SK-N-SH (cell line): ENCODE measurements around the gene IFNL4. TPM values are rescaled to one million over a fixed set of nuclear protein-coding genes. Genes with fewer than 3 reads are reported as not detected.

Experiments
- CTCF ChIA-PET: fragments of 300-600, 350-600 bp; formaldehyde crosslinking; extraction: SDS; loops from one replicate; lab custom pipeline; 2021; lab: Yijun Ruan, JAX
- POLR2A ChIA-PET: fragments of 350-600 bp; sonication (Branson Sonifier 250); formaldehyde crosslinking; extraction: SDS; loops from one replicate; lab custom pipeline; 2020; ENCODE audit warnings: antibody characterized with exemption, inconsistent platforms; lab: Yijun Ruan, JAX
- DNase-seq: peaks from one replicate; pipeline ENCODE4 v3.0.0; 2012
- H2AFZ ChIP-seq: fragments of 200-600 bp; sonication (generic); 2 replicates; pipeline ENCODE4 v1.8.1; 2016; ENCODE audit warnings: antibody characterized with exemption, mild to moderate bottlenecking, low read depth
- H3F3A ChIP-seq: fragments of 200-600 bp; sonication (generic); replicated peaks from 2 replicates; pipeline ENCODE3; 2016; ENCODE audit warnings: antibody characterized with exemption, mild to moderate bottlenecking; ENCODE audit not compliant: insufficient read depth
- H3K27ac ChIP-seq, 2 experiments: fragments of 200-500 bp in 1 of 2; fragments of 200-600 bp in 1 of 2; sonication (Bioruptor generic) in 1 of 2; sonication (generic), shearing (Covaris generic) in 1 of 2; 2 replicates each; pipeline versions ENCODE4 v1.5.1 to v1.6.1; 2014 to 2016; ENCODE audit warnings: low read depth in 2 of 2, inconsistent platforms in 1 of 2, low read length in 1 of 2, mild to moderate bottlenecking in 1 of 2, mixed read lengths in 1 of 2
- H3K27me3 ChIP-seq: fragments of 200-600 bp; sonication (generic), shearing (Covaris generic); 2 replicates; pipeline ENCODE4 v1.6.1; 2016; ENCODE audit warnings: mixed run types; ENCODE audit not compliant: insufficient read depth
- H3K36me3 ChIP-seq, 2 experiments: fragments of 200-500 bp in 1 of 2; fragments of 200-600 bp in 1 of 2; sonication (Bioruptor generic) in 1 of 2; sonication (generic) in 1 of 2; replicated peaks in 1 of 2; 2 replicates each; pipeline versions ENCODE3 to v1.5.1; 2014 to 2016; ENCODE audit warnings: low read length in 1 of 2, mild to moderate bottlenecking in 1 of 2; ENCODE audit not compliant: insufficient read depth in 2 of 2, control insufficient read depth in 1 of 2
- H3K4me1 ChIP-seq, 2 experiments: fragments of 200-500 bp in 1 of 2; fragments of 200-600 bp in 1 of 2; sonication (Bioruptor generic) in 1 of 2; sonication (generic), shearing (Covaris generic) in 1 of 2; 2 replicates each; pipeline versions ENCODE4 v1.5.1 to v1.6.1; 2014 to 2016; ENCODE audit warnings: low read depth in 1 of 2, low read length in 1 of 2, mixed run types in 1 of 2; ENCODE audit not compliant: insufficient read depth in 2 of 2, control insufficient read depth in 1 of 2
- H3K4me2 ChIP-seq: fragments of 200-600 bp; sonication (generic), shearing (Covaris generic); 2 replicates; pipeline ENCODE4 v1.6.1; 2017; ENCODE audit warnings: mixed run types
- H3K4me3 ChIP-seq, 2 experiments: fragments of 200-500 bp in 1 of 2; fragments of 200-600 bp in 1 of 2; sonication (Bioruptor generic) in 1 of 2; sonication (generic), shearing (Covaris generic) in 1 of 2; 2 replicates each; pipeline versions ENCODE4 v1.5.1 to v1.8.1; 2014 to 2016; ENCODE audit warnings: low read depth in 2 of 2, inconsistent platforms in 1 of 2, low read length in 1 of 2, mild to moderate bottlenecking in 1 of 2, mixed read lengths in 1 of 2, moderate library complexity in 1 of 2
- H3K79me2 ChIP-seq: fragments of 200-600 bp; sonication (generic); 2 replicates; pipeline ENCODE4 v1.8.1; 2017; ENCODE audit warnings: mild to moderate bottlenecking; ENCODE audit not compliant: insufficient read depth
- H3K9ac ChIP-seq: fragments of 200-600 bp; sonication (generic); 2 replicates; pipeline ENCODE4 v1.6.1; 2017; ENCODE audit warnings: mixed run types
- H3K9me2 ChIP-seq: fragments of 200-600 bp; sonication (generic); 2 replicates; pipeline ENCODE4 v1.6.1; 2017; ENCODE audit warnings: mixed run types
- H3K9me3 ChIP-seq: fragments of 200-600 bp; sonication (generic); 2 replicates; pipeline ENCODE4 v1.6.1; 2017; ENCODE audit warnings: mixed run types, mild to moderate bottlenecking, moderate library complexity
- H4K20me1 ChIP-seq: fragments of 200-600 bp; sonication (generic); 2 replicates; pipeline ENCODE4 v1.6.1; 2017; ENCODE audit warnings: mild to moderate bottlenecking, mixed run types; ENCODE audit not compliant: insufficient read depth
- FOSL2 ChIP-seq: IDR thresholded peaks from 2 replicates; pipeline ENCODE4 v1.4.0; 2012; ENCODE audit warnings: low read depth, mild to moderate bottlenecking, moderate library complexity, borderline replicate concordance
- RAD21 ChIP-seq: IDR thresholded peaks from 2 replicates; pipeline ENCODE4 v1.6.1; 2012; ENCODE audit warnings: mild to moderate bottlenecking, low read length
- TEAD4 ChIP-seq: IDR thresholded peaks from 2 replicates; pipeline ENCODE4 v1.4.0; 2012; ENCODE audit warnings: mild to moderate bottlenecking, borderline replicate concordance; ENCODE audit not compliant: insufficient read depth
- YY1 ChIP-seq: IDR thresholded peaks from 2 replicates; pipeline ENCODE4 v1.4.0; 2012; ENCODE audit warnings: low read depth, mild to moderate bottlenecking
- WGBS: methylation state at CpG from one replicate; pipeline ENCODE4 v1.1.6; 2017; ENCODE audit warnings: low lambda C conversion rate; 5-methylcytosine and 5-hydroxymethylcytosine counted together
- polyA plus RNA-seq, 3 experiments: library from polyadenylated mRNA; depleted of rRNA; stranded (reverse); fragments of >200 nt; gene quantifications; 2 replicates each; pipeline ENCODE4 v1.2.3, GENCODE V29; 2012
- TF ChIP-seq, protein P1 (sequence below): IDR thresholded peaks from 2 replicates; pipeline ENCODE4 v1.4.0; 2012; ENCODE audit warnings: low read depth
- TF ChIP-seq, protein P2 (sequence below): fragments of 150-350 bp; IDR thresholded peaks from 2 replicates; pipeline ENCODE4 v1.6.1; 2017; ENCODE audit warnings: antibody characterized with exemption, low read length, low read depth, borderline replicate concordance
- TF ChIP-seq, protein P3 (sequence below): IDR thresholded peaks from 2 replicates; pipeline ENCODE4 v1.4.0; 2012; ENCODE audit warnings: low read depth, borderline replicate concordance

Gene IFNL4
- polyA plus RNA-seq, 1 of the 3 experiments (the other 2 are of a cell fraction), result not detected

DNA sequence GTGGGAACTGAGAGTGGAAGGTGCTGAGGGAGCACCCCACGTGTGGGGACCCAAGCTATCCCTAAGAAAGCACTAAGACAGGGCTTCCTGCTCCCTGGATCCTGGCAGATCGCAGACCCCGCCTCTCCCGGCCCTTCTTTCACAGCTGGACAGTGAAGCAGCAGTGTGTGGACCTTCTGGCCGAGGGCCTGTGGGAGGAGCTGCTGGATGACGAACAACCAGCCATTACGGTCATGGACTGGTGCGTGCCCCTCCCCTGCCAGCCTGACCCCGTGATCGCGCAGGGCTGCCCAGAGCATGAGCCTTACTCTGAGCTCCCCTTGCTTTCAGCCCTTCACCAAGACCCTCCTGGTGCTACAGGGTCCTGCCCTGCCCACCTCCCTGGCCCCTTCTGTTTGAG lies 49.6 kb downstream of the IFNL4 start:
- TF ChIP-seq, protein P1, sequence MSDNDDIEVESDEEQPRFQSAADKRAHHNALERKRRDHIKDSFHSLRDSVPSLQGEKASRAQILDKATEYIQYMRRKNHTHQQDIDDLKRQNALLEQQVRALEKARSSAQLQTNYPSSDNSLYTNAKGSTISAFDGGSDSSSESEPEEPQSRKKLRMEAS, result no peak
- no peak for TF ChIP-seq YY1
- TF ChIP-seq FOSL2, result no peak
- TF ChIP-seq, protein P2, sequence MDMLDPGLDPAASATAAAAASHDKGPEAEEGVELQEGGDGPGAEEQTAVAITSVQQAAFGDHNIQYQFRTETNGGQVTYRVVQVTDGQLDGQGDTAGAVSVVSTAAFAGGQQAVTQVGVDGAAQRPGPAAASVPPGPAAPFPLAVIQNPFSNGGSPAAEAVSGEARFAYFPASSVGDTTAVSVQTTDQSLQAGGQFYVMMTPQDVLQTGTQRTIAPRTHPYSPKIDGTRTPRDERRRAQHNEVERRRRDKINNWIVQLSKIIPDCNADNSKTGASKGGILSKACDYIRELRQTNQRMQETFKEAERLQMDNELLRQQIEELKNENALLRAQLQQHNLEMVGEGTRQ, result no peak
- Histone ChIP-seq H3K27me3 (peaks cover 45% of the 10 kb centered on the region), H3K9me3 (no peaks in the 10 kb centered on the region), H3K4me3 (no peak overlapping the region), H3K79me2 (no peaks in the 10 kb centered on the region), H3K27ac (no peak overlapping the region), H3K4me2 (no peak overlapping the region), H3F3A (no peaks in the 10 kb centered on the region), H3K9me2 (no peaks in the 10 kb centered on the region), H3K36me3 (no peaks in the 10 kb centered on the region), H2AFZ (no peak overlapping the region), H3K9ac (no peak overlapping the region), H4K20me1 (no peaks in the 10 kb centered on the region), H3K4me1 (peaks cover 0 to 6% of the 10 kb centered on the region in 2 experiments; a peak in 1 of 4 replicates)
- no CpG with 5 or more reads among the region's 11 CpGs for WGBS
- CTCF ChIA-PET, result interaction anchor here (1.0 to 5.4 kb wide), 3 partner anchors 11 to 129 kb away, joined by 3 to 26 read pairs (median 5); no protein-coding TSS in a partner anchor
- peak; percentile 66 for DNase-seq
- POLR2A ChIA-PET, result no interaction called here

DNA sequence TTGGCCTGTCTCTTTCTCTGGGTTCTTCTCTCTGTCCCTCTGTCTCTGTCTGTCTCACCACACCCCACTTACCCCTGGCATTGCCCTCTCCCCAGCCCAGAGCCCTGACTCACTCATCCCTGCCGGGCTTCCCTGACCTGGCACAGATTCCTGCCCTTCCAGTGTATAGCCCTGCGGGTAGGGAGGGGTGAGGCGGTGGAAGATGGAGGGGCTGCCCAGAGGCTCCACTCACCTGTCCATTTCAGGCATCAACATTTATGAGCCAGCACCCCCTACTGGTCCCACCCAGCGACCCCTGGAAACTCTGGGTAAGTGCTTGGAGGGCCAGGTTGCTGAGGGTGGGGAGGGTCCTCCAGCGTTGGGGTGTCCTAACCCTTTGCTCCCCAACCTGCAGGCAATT lies 50.8 kb downstream of the IFNL4 start:
- POLR2A ChIA-PET, result no interaction called here
- H3K27me3 ChIP-seq, result peaks cover 33% of the 10 kb centered on the region; the same call in 1 of the 2 replicates
- 57% methylated on average over 4 of the region's 5 CpGs for WGBS
- CTCF ChIA-PET, result interaction anchor here (0.5 to 5.4 kb wide), 7 partner anchors 10 to 236 kb away, joined by 3 to 26 read pairs (median 3); no protein-coding TSS in a partner anchor
- no peaks in the 10 kb centered on the region for H4K20me1 ChIP-seq
- no peak for DNase-seq
- no peak overlapping the region for H2AFZ ChIP-seq
- H3K4me2 ChIP-seq, result no peak overlapping the region
- peaks cover 0 to 10% of the 10 kb centered on the region in 2 experiments; a peak in 1 of 4 replicates for H3K4me1 ChIP-seq
- H3K79me2 ChIP-seq, result no peaks in the 10 kb centered on the region
- no peaks in the 10 kb centered on the region for H3K36me3 ChIP-seq
- no peaks in the 10 kb centered on the region for H3F3A ChIP-seq
- H3K4me3 ChIP-seq, result no peak overlapping the region
- H3K9ac ChIP-seq, result no peak overlapping the region
- no peak overlapping the region for H3K27ac ChIP-seq
- H3K9me3 ChIP-seq, result no peaks in the 10 kb centered on the region
- no peaks in the 10 kb centered on the region for H3K9me2 ChIP-seq
- no peak for TF ChIP-seq TEAD4
- TF ChIP-seq RAD21, result peak; percentile 32

DNA sequence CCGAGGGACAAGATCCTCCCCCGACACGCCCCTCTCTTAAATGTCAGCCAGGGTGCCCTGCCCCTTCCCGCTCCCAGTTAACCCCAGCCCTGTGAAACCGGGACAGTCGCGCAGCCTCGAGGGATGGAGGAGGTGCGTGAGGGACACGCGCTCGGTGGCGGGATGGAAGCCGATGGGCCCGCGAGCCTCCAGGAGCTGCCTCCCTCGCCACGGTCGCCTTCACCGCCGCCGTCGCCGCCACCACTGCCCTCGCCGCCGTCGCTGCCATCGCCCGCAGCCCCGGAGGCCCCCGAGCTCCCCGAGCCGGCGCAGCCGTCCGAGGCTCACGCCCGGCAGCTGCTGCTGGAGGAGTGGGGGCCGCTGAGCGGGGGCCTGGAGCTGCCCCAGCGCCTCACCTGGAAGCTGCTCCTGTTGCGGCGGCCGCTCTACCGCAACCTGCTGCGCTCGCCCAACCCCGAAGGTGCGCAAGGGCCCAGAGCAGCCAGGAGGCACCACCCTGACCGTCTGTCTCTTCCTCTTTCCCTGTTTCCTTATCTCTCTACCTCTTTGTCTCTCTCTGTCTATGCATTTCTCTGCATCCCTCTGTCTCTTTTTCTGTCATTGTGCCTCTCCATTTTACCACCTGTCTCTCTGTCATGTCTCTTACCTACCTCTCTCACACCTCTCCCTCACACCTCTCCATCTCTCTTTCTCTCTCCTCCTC lies 51.6 kb downstream of the IFNL4 start, which contains the start of gene NCCRP1:
NCCRP1 (plus strand) TSS at position 105 of the 703 bp plus-strand sequence; CDS start at position 124, 19 bp downstream.
- 22% methylated on average over 35 of the region's 51 CpGs for WGBS
- TF ChIP-seq, protein P1, result peak; percentile 60; the same call in 1 of the 2 replicates
- TF ChIP-seq, protein P3, sequence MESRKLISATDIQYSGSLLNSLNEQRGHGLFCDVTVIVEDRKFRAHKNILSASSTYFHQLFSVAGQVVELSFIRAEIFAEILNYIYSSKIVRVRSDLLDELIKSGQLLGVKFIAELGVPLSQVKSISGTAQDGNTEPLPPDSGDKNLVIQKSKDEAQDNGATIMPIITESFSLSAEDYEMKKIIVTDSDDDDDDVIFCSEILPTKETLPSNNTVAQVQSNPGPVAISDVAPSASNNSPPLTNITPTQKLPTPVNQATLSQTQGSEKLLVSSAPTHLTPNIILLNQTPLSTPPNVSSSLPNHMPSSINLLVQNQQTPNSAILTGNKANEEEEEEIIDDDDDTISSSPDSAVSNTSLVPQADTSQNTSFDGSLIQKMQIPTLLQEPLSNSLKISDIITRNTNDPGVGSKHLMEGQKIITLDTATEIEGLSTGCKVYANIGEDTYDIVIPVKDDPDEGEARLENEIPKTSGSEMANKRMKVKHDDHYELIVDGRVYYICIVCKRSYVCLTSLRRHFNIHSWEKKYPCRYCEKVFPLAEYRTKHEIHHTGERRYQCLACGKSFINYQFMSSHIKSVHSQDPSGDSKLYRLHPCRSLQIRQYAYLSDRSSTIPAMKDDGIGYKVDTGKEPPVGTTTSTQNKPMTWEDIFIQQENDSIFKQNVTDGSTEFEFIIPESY, result no peak
- H3K36me3 ChIP-seq, result no peaks in the 10 kb centered on the region
- no peaks in the 10 kb centered on the region for H3F3A ChIP-seq
- peak within 1 kb of the TSS in 1 of 2 experiments; percentile 19; a peak in 1 of 4 replicates for H3K4me3 ChIP-seq
- ChIA-PET CTCF (interaction anchor here (1.2 to 5.4 kb wide), 3 partner anchors 10 to 83 kb away, joined by 3 to 26 read pairs (median 8); no protein-coding TSS in a partner anchor), POLR2A (no interaction called here)
- H2AFZ ChIP-seq, result no peak within 1 kb of the TSS
- peaks cover 0 to 11% of the 10 kb centered on the region in 2 experiments; a peak in 1 of 4 replicates for H3K4me1 ChIP-seq
- H3K27me3 ChIP-seq, result peaks cover 28% of the 10 kb centered on the region; the same call in 1 of the 2 replicates
- no peaks in the 10 kb centered on the region for H3K79me2 ChIP-seq
- no peak within 1 kb of the TSS for H3K9ac ChIP-seq
- no peaks in the 10 kb centered on the region for H4K20me1 ChIP-seq
- peak; percentile 66 for DNase-seq
- no peaks in the 10 kb centered on the region for H3K9me2 ChIP-seq
- peak within 1 kb of the TSS; percentile 69; the same call in 1 of the 2 replicates for H3K4me2 ChIP-seq
- no peaks in the 10 kb centered on the region for H3K9me3 ChIP-seq
- H3K27ac ChIP-seq, result no peak within 1 kb of the TSS
